ENCODE data around the gene EXOSC2. TPM values are rescaled to one million over a fixed set of nuclear protein-coding genes. Genes with fewer than 3 reads are reported as not detected.

Gene EXOSC2
- total RNA-seq, 1 donor from 2014 or later = 57.2 TPM

DNA sequence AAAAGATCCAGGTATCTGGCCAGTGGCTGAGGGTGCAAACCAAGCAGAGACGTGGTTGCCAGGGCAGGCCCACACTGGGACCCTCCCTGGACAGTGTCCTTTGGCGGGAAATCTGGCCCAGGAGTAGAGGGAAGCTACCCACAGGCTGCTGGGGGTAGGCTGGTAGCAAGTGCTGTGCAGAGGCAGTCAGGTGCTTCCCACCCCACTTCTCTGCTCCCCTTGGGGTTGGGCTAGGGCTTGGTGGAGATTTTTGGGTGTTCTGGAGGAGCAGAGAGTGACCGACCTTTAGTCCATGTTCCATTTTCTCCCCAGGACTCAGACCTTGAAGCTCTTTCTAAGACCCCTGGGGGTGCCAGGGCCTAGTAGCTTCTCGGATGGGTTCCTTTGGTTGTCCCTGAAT, 23.6 kb upstream of the EXOSC2 start:
- no peaks in the 10 kb centered on the region for H3K9me3 Mint-ChIP-seq
- H3K27me3 Mint-ChIP-seq = peaks cover 72% of the 10 kb centered on the region
- H3K36me3 Mint-ChIP-seq = no peaks in the 10 kb centered on the region
- DNase-seq (ENCODE audit: extremely low spot score, unreplicated experiment) = no peak
- H3K27ac Mint-ChIP-seq = no peak overlapping the region
- peaks cover 12% of the 10 kb centered on the region for H3K4me1 Mint-ChIP-seq (ENCODE audit: unreplicated experiment)
- no peak overlapping the region for H3K4me3 Mint-ChIP-seq
- TF ChIP-seq, protein P1, sequence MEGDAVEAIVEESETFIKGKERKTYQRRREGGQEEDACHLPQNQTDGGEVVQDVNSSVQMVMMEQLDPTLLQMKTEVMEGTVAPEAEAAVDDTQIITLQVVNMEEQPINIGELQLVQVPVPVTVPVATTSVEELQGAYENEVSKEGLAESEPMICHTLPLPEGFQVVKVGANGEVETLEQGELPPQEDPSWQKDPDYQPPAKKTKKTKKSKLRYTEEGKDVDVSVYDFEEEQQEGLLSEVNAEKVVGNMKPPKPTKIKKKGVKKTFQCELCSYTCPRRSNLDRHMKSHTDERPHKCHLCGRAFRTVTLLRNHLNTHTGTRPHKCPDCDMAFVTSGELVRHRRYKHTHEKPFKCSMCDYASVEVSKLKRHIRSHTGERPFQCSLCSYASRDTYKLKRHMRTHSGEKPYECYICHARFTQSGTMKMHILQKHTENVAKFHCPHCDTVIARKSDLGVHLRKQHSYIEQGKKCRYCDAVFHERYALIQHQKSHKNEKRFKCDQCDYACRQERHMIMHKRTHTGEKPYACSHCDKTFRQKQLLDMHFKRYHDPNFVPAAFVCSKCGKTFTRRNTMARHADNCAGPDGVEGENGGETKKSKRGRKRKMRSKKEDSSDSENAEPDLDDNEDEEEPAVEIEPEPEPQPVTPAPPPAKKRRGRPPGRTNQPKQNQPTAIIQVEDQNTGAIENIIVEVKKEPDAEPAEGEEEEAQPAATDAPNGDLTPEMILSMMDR (conservative IDR thresholded peaks at IDR 0.05) = no peak

DNA sequence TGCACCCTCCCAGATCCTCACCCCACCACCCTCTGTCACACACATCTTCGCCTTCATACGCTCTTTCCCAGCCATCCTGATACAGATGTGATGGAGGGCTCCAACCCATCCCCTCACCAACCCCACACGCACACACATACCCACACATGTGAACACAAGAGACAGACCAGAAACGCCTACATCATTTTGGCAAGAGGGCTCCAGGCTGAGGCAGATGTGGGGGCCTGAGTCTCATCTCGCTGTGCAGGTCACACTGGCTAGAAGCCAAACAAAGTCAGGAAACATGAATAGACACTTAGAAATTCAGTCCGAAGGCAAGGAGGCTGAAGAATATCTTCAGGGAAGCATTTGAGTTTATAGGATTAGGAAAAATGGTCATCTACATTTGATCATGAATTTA, 22.9 kb upstream of the EXOSC2 start:
- Mint-ChIP-seq H3K9me3 (no peaks in the 10 kb centered on the region), H3K4me3 (no peak overlapping the region), H3K27ac (no peak overlapping the region), H3K27me3 (peaks cover 66% of the 10 kb centered on the region), H3K36me3 (no peaks in the 10 kb centered on the region), H3K4me1 (ENCODE audit: unreplicated experiment) (peaks cover 7% of the 10 kb centered on the region)
- DNase-seq (ENCODE audit: extremely low spot score, unreplicated experiment) = no peak
- TF ChIP-seq, protein P1 (conservative IDR thresholded peaks at IDR 0.05) = no peak

DNA sequence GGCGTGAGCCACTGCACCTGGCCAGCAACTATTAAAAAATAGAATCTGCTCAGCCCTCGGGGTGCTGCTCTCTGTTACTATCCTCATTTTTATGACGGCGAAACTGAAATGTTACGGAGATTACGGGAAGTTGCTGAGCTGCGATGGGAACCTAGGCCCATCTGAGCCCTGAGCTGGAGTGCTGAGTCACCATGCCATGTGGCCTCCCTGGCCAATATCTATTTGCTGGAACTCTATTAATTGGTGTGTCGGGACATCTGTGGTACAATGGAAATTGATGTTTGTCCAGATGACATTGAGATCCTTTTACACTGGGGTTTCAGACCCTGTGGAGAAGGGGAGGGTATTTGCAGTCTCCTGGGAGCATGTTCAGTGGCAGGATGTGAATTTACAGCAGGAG, 21.1 kb upstream of the EXOSC2 start:
- no peak overlapping the region for H3K4me3 Mint-ChIP-seq
- no peaks in the 10 kb centered on the region for H3K9me3 Mint-ChIP-seq
- no peak overlapping the region for H3K27ac Mint-ChIP-seq
- peaks cover 3% of the 10 kb centered on the region for H3K4me1 Mint-ChIP-seq (ENCODE audit: unreplicated experiment)
- TF ChIP-seq, protein P1 (conservative IDR thresholded peaks at IDR 0.05) = no peak
- H3K27me3 Mint-ChIP-seq = peaks cover 58% of the 10 kb centered on the region
- DNase-seq (ENCODE audit: extremely low spot score, unreplicated experiment) = no peak
- H3K36me3 Mint-ChIP-seq = no peaks in the 10 kb centered on the region

DNA sequence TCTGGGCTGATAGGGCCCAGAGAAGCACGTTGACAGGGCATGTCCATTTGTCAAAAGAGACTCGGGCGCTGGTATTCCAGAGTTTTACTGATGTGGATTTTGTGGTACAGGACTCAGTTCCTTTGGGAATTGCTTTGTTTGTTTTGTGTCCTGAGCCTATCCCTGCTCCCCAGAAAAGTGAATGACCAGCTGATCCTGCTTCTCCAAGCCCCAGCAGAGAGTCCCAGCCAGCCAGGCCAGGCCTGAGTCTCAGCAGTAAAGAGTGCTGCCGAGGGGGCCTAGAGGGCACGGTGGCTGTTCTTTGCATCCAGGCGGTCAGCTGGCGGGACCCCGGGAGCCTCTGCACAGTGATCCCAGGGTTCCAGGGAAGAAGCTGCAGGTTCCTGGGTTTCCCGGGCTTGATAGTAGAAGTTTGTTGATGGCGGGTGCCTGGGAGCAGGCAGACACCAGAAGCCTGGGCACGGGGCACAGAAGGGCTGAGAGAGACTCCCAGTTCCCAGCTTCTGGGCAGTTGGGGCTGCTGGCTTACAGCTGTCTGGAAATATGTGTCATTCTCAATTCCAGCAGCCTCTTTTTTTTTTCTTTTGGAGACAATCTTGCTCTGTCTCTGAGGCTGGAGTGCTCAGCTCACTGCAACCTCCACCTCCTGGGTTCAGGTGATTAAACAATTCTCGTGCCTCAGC, 20.5 kb upstream of the EXOSC2 start:
- H3K36me3 Mint-ChIP-seq = no peaks in the 10 kb centered on the region
- no peak overlapping the region for H3K4me3 Mint-ChIP-seq
- DNase-seq (ENCODE audit: extremely low spot score, unreplicated experiment) = no peak
- H3K27me3 Mint-ChIP-seq = peaks cover 58% of the 10 kb centered on the region
- H3K4me1 Mint-ChIP-seq (ENCODE audit: unreplicated experiment) = peaks cover 3% of the 10 kb centered on the region
- H3K27ac Mint-ChIP-seq = no peak overlapping the region
- TF ChIP-seq, protein P1 (conservative IDR thresholded peaks at IDR 0.05) = no peak
- H3K9me3 Mint-ChIP-seq = no peaks in the 10 kb centered on the region

DNA sequence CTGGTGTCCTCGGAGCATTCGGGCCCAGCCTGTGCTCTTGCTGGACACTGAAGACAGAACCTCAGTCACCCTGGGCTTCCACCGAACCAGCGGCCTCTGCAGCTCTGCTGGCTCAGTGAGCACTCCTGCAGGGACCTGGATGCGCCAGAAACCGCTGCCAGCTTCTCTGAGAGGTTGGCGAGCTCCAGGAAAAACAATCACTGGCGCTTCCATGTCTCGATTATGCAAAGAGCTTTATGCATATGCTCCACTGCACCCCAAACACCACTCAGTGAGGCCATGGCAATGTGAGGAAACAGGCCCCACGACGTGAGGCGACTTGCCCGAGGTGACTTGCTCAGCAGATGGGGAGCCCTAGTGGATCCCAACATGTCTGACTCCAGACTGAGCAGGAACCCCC, 18.2 kb upstream of the EXOSC2 start:
- no peak for DNase-seq (ENCODE audit: extremely low spot score, unreplicated experiment)
- H3K36me3 Mint-ChIP-seq = no peaks in the 10 kb centered on the region
- no peaks in the 10 kb centered on the region for H3K9me3 Mint-ChIP-seq
- no peak overlapping the region for H3K27ac Mint-ChIP-seq
- no peak overlapping the region for H3K4me3 Mint-ChIP-seq
- peaks cover 3% of the 10 kb centered on the region for H3K4me1 Mint-ChIP-seq (ENCODE audit: unreplicated experiment)
- TF ChIP-seq, protein P1 (conservative IDR thresholded peaks at IDR 0.05) = no peak
- peaks cover 63% of the 10 kb centered on the region for H3K27me3 Mint-ChIP-seq
